Endodermal cell (in vitro differentiated cells): ENCODE results near the gene CYP2B6. TPM values are rescaled to one million over a fixed set of nuclear protein-coding genes. Genes with fewer than 3 reads are reported as not detected.
"Not testable (repeated sequence)": the region's sequence is repeated elsewhere in the genome, so short reads cannot be mapped to it uniquely, and the experiment has no call there.

ENCODE experiments used
- DNase-seq: peaks from one replicate; pipeline ENCODE4 v3.0.0-alpha.2; 2017
- H3K27ac ChIP-seq: 2 replicates; pipeline ENCODE4 v1.5.1; 2013; ENCODE audit warnings: mild to moderate bottlenecking, low read depth, low read length, moderate library complexity
- H3K27me3 ChIP-seq: 2 replicates; pipeline ENCODE4 v1.6.1; 2013; ENCODE audit warnings: mild to moderate bottlenecking, low read length, moderate library complexity; ENCODE audit not compliant: insufficient read depth, control insufficient read depth, poor library complexity, severe bottlenecking
- H3K36me3 ChIP-seq: 2 replicates; pipeline ENCODE4 v1.7.0; 2013; ENCODE audit warnings: mild to moderate bottlenecking, low read length, moderate library complexity; ENCODE audit not compliant: control insufficient read depth, insufficient read depth
- H3K4me1 ChIP-seq: one replicate; pipeline ENCODE4 v1.7.0; 2013; ENCODE audit warnings: low read length; ENCODE audit not compliant: control insufficient read depth, insufficient read depth
- H3K4me3 ChIP-seq: 2 replicates; pipeline ENCODE4 v1.5.1; 2013; ENCODE audit warnings: mild to moderate bottlenecking, low read length, moderate library complexity
- H3K9ac ChIP-seq: 2 replicates; pipeline ENCODE4 v1.6.1; 2013; ENCODE audit warnings: mild to moderate bottlenecking, low read length, moderate library complexity; ENCODE audit not compliant: poor library complexity, severe bottlenecking; ENCODE audit errors: extremely low read depth
- H3K9me3 ChIP-seq: 2 replicates; pipeline ENCODE4 v1.6.1; 2013; ENCODE audit warnings: mild to moderate bottlenecking, low read length, moderate library complexity; ENCODE audit not compliant: control insufficient read depth
- H3K27ac Mint-ChIP-seq: 2 replicates; pipeline ENCODE4 v1.8.0; 2020; ENCODE audit warnings: mixed read lengths
- H3K27me3 Mint-ChIP-seq: 2 replicates; pipeline ENCODE4 v1.8.0; 2021; ENCODE audit warnings: mild to moderate bottlenecking, mixed read lengths; ENCODE audit not compliant: insufficient read depth
- H3K36me3 Mint-ChIP-seq: 2 replicates; pipeline ENCODE4 v1.8.0; 2020; ENCODE audit warnings: low read depth, mixed read lengths
- H3K4me1 Mint-ChIP-seq: 2 replicates; pipeline ENCODE4 v1.8.0; 2020; ENCODE audit warnings: mixed read lengths
- H3K4me3 Mint-ChIP-seq: 2 replicates; pipeline ENCODE4 v1.8.0; 2020; ENCODE audit warnings: mild to moderate bottlenecking, moderate library complexity, mixed read lengths
- H3K9me3 Mint-ChIP-seq: 2 replicates; pipeline ENCODE4 v1.8.0; 2020; ENCODE audit warnings: mild to moderate bottlenecking, mixed read lengths
- WGBS, 2 experiments: methylation state at CpG; one replicate each; pipeline versions ENCODE4 v1.1.5 to v1.1.7; 2013; ENCODE audit warnings: missing lambda C conversion rate in 2 of 2, mixed read lengths in 1 of 2; ENCODE audit not compliant: insufficient coverage in 1 of 2, insufficient read length in 1 of 2; 5-methylcytosine and 5-hydroxymethylcytosine counted together
- total RNA-seq, 2 donors: library from RNA; stranded (reverse); fragmentation: NEBNext Ultra II Directional in 1 of 2; extraction: Animal tissue kit (Norgen Biotek cat#: 25700) in 1 of 2; gene quantifications; 2 replicates in 1 of 2; 3 replicates in 1 of 2; pipeline ENCODE4 v1.2.1, GENCODE V29; 2021
- TF ChIP-seq, protein P1 (sequence below): fragments of 200-600 bp; sonication (generic); conservative IDR thresholded peaks from 2 replicates; pipeline ENCODE4 v1.5.0; 2021; ENCODE audit warnings: antibody characterized with exemption, mild to moderate bottlenecking

The CYP2B6 gene
- total RNA-seq, 2 donors from 2014 or later = 0.75 TPM; not detected in 1

DNA sequence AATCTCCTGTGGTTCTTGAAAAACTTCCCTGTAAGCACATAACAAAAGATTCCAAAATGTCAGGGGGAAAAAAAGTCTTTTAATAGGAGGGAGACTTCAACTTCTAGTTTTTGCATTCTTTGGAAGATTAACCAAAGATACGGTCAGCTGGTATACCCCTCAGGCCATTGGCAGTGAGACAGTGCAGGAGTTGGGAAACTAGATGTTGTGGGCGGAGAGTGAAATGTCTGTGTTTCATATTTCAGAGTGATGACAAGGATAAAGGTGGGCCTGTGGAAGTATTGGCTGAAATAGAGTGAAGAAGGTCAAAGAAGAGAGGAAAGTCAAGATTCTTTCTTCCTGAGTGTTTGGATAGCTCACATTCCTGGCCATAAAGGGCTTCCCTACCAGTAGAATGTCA, 40.8 kb downstream of the CYP2B6 start:
- Mint-ChIP-seq H3K27me3 (peaks cover 50% of the 10 kb centered on the region), H3K4me1 (peaks cover 16% of the 10 kb centered on the region), H3K4me3 (no peak overlapping the region), H3K27ac (no peak overlapping the region), H3K36me3 (no peaks in the 10 kb centered on the region), H3K9me3 (peaks cover 16% of the 10 kb centered on the region)
- Histone ChIP-seq H3K4me1 (peaks cover 10% of the 10 kb centered on the region), H3K27me3 (peaks cover 8% of the 10 kb centered on the region), H3K9ac (no peak overlapping the region), H3K27ac (no peak overlapping the region), H3K4me3 (no peak overlapping the region), H3K36me3 (no peaks in the 10 kb centered on the region), H3K9me3 (no peaks in the 10 kb centered on the region)
- no peak for DNase-seq
- TF ChIP-seq, protein P1, sequence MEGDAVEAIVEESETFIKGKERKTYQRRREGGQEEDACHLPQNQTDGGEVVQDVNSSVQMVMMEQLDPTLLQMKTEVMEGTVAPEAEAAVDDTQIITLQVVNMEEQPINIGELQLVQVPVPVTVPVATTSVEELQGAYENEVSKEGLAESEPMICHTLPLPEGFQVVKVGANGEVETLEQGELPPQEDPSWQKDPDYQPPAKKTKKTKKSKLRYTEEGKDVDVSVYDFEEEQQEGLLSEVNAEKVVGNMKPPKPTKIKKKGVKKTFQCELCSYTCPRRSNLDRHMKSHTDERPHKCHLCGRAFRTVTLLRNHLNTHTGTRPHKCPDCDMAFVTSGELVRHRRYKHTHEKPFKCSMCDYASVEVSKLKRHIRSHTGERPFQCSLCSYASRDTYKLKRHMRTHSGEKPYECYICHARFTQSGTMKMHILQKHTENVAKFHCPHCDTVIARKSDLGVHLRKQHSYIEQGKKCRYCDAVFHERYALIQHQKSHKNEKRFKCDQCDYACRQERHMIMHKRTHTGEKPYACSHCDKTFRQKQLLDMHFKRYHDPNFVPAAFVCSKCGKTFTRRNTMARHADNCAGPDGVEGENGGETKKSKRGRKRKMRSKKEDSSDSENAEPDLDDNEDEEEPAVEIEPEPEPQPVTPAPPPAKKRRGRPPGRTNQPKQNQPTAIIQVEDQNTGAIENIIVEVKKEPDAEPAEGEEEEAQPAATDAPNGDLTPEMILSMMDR = no peak
- WGBS, 2 experiments = 95 to 100% methylated on average over 2 of the region's 2 CpGs

DNA sequence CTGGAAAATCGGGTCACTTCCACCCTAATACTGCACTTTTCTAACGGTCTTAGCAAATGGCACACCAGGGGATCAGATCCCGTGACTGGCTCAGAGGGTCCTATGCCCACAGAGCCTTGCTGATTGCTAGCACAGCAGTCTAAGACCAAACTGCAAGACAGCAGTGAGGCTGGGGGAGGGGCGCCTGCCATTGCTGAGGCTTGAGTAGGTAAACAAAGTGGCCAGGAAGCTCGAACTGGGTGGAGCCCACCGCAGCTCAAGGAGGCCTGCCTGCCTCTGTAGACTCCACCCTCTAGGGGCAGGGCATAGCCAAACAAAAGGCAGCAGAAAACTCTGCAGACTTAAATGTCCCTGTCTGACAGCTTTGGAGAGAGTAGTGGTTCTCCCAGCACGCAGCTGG, 42.2 kb downstream of the CYP2B6 start:
- peaks cover 16% of the 10 kb centered on the region for H3K9me3 Mint-ChIP-seq
- H3K27ac ChIP-seq, H3K36me3 ChIP-seq, H3K9ac ChIP-seq, H3K4me3 Mint-ChIP-seq, H3K36me3 Mint-ChIP-seq, H3K27me3 ChIP-seq, H3K4me3 ChIP-seq, H3K27ac Mint-ChIP-seq, H3K4me1 ChIP-seq, H3K9me3 ChIP-seq, DNase-seq: not testable (repeated sequence)
- H3K4me1 Mint-ChIP-seq = peaks cover 16% of the 10 kb centered on the region
- H3K27me3 Mint-ChIP-seq = peaks cover 42% of the 10 kb centered on the region
- WGBS, 2 experiments = 62 to 79% methylated on average over 4 to 7 of the region's 7 CpGs

DNA sequence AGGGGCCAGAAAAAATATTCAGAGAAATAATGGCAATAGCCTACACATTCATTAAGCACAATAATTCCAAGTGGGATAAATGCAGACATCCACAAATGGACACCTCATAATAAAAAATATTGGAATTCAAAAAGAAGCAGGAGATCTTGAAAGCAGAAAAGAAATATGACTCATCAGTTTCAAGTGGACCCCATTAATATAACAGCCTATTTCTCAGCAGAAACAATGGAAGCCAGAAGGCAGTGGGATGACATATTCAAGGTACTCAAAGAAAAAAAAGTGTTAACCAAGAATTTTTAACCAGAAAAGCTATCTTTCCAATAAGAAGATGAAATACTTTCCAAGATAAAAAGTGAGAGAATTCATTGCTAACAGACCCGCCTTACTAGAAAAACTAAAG, 48.7 kb downstream of the CYP2B6 start:
- Mint-ChIP-seq H3K27ac (no peak overlapping the region), H3K36me3 (no peaks in the 10 kb centered on the region), H3K27me3 (peaks cover 21% of the 10 kb centered on the region), H3K9me3 (peaks cover 19% of the 10 kb centered on the region), H3K4me3 (no peak overlapping the region), H3K4me1 (no peaks in the 10 kb centered on the region)
- DNase-seq = no peak
- Histone ChIP-seq H3K27me3 (no peaks in the 10 kb centered on the region), H3K9ac (no peak overlapping the region), H3K4me3 (no peak overlapping the region), H3K27ac (no peak overlapping the region), H3K4me1 (no peaks in the 10 kb centered on the region), H3K36me3 (no peaks in the 10 kb centered on the region), H3K9me3 (no peaks in the 10 kb centered on the region)
- TF ChIP-seq, protein P1 = no peak
- 88 to 100% methylated on average over 1 of the region's 1 CpG for WGBS, 2 experiments

DNA sequence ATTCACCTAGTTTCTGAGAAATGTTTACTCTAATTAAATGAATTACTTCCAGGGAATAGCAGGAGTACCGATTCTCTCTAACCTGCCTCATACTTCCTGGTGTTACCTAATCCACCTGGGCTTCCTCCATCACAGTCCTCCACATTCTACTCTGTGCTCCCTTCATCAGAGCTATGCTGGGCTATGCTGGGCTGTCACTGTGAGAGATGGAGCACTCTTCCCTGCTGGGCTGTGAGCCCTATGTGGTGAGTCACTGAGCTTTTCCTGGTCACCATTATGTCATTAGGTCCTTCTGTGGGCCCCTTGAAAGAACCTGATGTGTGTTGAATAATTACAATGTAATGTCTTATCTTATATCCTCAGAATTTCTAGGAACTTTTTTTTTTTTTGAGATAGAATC, 54.0 kb downstream of the CYP2B6 start:
- not testable (repeated sequence) for H3K4me3 Mint-ChIP-seq, H3K9me3 ChIP-seq, H3K4me1 ChIP-seq, H3K27me3 ChIP-seq, H3K36me3 Mint-ChIP-seq, H3K9ac ChIP-seq, H3K27ac Mint-ChIP-seq, H3K4me1 Mint-ChIP-seq, H3K36me3 ChIP-seq, H3K9me3 Mint-ChIP-seq, DNase-seq, H3K4me3 ChIP-seq, H3K27ac ChIP-seq
- H3K27me3 Mint-ChIP-seq = peaks cover 14% of the 10 kb centered on the region
- WGBS, 2 experiments = 83 to 100% methylated on average over 1 of the region's 1 CpG
